T-cell (primary cell): ENCODE data around the gene ETNK2. TPM values are rescaled to one million over a fixed set of nuclear protein-coding genes. Genes with fewer than 3 reads are reported as not detected.

Source experiments
- ATAC-seq, 4 experiments: fragments of 200-7000 bp in 3 of 4; fragments of 150-1000 bp in 1 of 4; cut with Tn5 transposase; replicated peaks in 1 of 4; 1 replicate in 3 of 4; 2 replicates in 1 of 4; pipeline ENCODE4 v1.10.0; 2021; ENCODE audit warnings: moderate library complexity in 3 of 4, mild to moderate bottlenecking in 2 of 4, moderate number of reproducible peaks in 1 of 4
- CTCF ChIA-PET, 2 donors: fragments of 300-600 bp; sonication (Branson Sonifier 250); formaldehyde crosslinking; loops; one replicate each; lab custom pipeline; 2022; ENCODE audit warnings: antibody characterized with exemption in 2 of 2; lab: Charles Lee
- POLR2A ChIA-PET, 2 donors: fragments of 300-600 bp; sonication (Branson Sonifier 250); formaldehyde crosslinking; loops; one replicate each; lab custom pipeline; 2022; ENCODE audit warnings: antibody characterized with exemption in 2 of 2; lab: Charles Lee
- DNase-seq, 35 experiments: peaks; one replicate each; pipeline versions ENCODE4 v3.0.0 to v3.0.0-alpha.2; 2013 to 2023
- H3K27ac ChIP-seq: one replicate; pipeline ENCODE4 v1.5.1; 2013; ENCODE audit warnings: low read length
- H3K27me3 ChIP-seq, 2 experiments: replicated peaks in 1 of 2; 1 replicate in 1 of 2; 2 replicates in 1 of 2; pipeline versions ENCODE4 v1.6.1 to v1.7.0; 2013; ENCODE audit warnings: low read length in 1 of 2, mixed read lengths in 1 of 2; ENCODE audit not compliant: control insufficient read depth in 2 of 2, insufficient read depth in 2 of 2; ENCODE audit errors: extremely low read depth in 1 of 2
- H3K36me3 ChIP-seq, 2 donors: 1 replicate in 1 of 2; 2 replicates in 1 of 2; pipeline versions ENCODE4 v1.6.1 to v1.7.0; 2013; ENCODE audit warnings: low read length in 1 of 2; ENCODE audit not compliant: control insufficient read depth in 2 of 2, insufficient read depth in 1 of 2; ENCODE audit errors: extremely low read depth in 1 of 2
- H3K4me1 ChIP-seq, 2 experiments: 1 replicate in 1 of 2; 2 replicates in 1 of 2; pipeline versions ENCODE4 v1.6.1 to v1.7.0; 2013; ENCODE audit warnings: low read length in 2 of 2, mixed read lengths in 1 of 2; ENCODE audit not compliant: insufficient read depth in 2 of 2, control insufficient read depth in 1 of 2; ENCODE audit errors: extremely low read depth in 1 of 2
- H3K4me3 ChIP-seq, 2 donors: 1 replicate in 1 of 2; 2 replicates in 1 of 2; pipeline versions ENCODE4 v1.5.1 to v1.7.0; 2013; ENCODE audit warnings: mild to moderate bottlenecking in 2 of 2, low read length in 1 of 2, moderate library complexity in 1 of 2; ENCODE audit not compliant: control insufficient read depth in 1 of 2; ENCODE audit errors: extremely low read depth in 1 of 2
- H3K9me3 ChIP-seq: 2 replicates; pipeline ENCODE4 v1.7.0; 2013
- H3K27ac Mint-ChIP-seq, 2 donors: one replicate each; pipeline ENCODE4 v1.8.0; 2020 to 2021; ENCODE audit warnings: mild to moderate bottlenecking in 2 of 2, mixed read lengths in 2 of 2
- H3K27me3 Mint-ChIP-seq, 2 donors: one replicate each; pipeline ENCODE4 v1.8.0; 2021 to 2022; ENCODE audit warnings: mixed read lengths in 2 of 2
- H3K36me3 Mint-ChIP-seq: one replicate; pipeline ENCODE4 v1.8.0; 2021; ENCODE audit warnings: mixed read lengths
- H3K4me1 Mint-ChIP-seq, 3 donors: one replicate each; pipeline ENCODE4 v1.8.0; 2020 to 2022; ENCODE audit warnings: mixed read lengths in 3 of 3, mild to moderate bottlenecking in 1 of 3
- H3K4me3 Mint-ChIP-seq, 3 donors: one replicate each; pipeline ENCODE4 v1.8.0; 2020 to 2022; ENCODE audit warnings: mild to moderate bottlenecking in 3 of 3, mixed read lengths in 3 of 3, moderate library complexity in 3 of 3
- H3K9me3 Mint-ChIP-seq, 3 donors: one replicate each; pipeline ENCODE4 v1.8.0; 2020 to 2022; ENCODE audit warnings: mixed read lengths in 3 of 3
- WGBS: methylation state at CpG from one replicate; pipeline ENCODE4 v1.1.5; 2013; ENCODE audit warnings: missing lambda C conversion rate; ENCODE audit not compliant: insufficient coverage; 5-methylcytosine and 5-hydroxymethylcytosine counted together
- total RNA-seq, 35 experiments: library from RNA in 6 of 35; stranded (reverse) in 6 of 35; fragments of 120-200 nt in 1 of 35; gene quantifications; one replicate each; pipeline versions ENCODE4 v1.2.1 to v1.2.4 and lab custom pipeline; 2013 to 2026

The ETNK2 gene
- total RNA-seq, 5 donors from 2014 or later (not counting 1 experiment from before 2014, with no cell fraction given): 3.4 to 11.1 (median 4.2) TPM

DNA sequence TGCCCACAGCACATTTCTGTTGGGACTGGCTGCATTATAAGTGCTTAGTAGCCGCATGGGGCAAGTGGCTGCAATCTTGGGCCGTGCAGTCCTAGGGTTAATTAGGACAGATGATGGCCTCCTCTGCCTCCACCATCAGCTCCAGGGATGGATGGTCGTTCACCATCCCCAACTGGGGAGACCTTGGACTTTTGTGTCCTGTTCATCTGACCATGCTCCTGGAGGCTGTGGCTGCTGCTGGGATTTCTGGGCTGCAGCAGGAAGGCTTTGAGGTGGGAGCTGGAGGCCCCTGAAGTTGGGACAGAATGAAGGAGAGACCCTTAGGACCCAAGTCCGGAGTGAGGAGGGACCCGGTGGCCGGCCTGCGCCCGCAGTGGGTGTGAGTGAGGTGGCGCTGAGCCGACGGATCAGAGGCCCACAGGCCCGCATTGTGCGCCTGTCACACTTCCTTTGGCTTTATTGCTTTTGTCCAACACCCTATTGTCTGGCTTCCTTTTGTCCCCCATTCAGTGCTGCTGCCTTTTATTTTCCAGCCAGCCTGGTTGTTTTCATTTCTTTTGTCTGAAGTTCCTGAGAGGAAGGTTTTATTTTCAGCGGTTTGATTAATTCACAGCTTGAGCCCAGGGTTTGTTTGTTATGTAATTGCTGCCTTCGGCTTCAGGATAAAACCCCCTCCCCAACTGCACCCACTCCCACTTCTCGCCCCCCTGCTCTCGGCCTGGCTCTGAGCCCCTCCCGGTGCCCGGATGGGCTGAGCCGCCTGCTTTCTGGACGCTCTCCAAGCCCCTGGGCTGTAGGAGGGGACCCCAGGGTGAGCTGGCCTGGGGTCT is 43.3 kb downstream of the ETNK2 start:
- Mint-ChIP-seq H3K4me1 (peaks cover 11 to 35% (median 15%) of the 10 kb centered on the region in 3 donors), H3K27ac (peak overlapping the region in 1 of 2 donors; percentile 71), H3K36me3 (no peaks in the 10 kb centered on the region), H3K27me3 (peaks cover 0 to 4% of the 10 kb centered on the region in 2 donors), H3K4me3 (no peak overlapping the region), H3K9me3 (no peaks in the 10 kb centered on the region)
- no peak overlapping the region for H3K4me3 ChIP-seq
- WGBS: 97% methylated on average over 6 of the region's 21 CpGs
- H3K4me1 ChIP-seq: peaks cover 0 to 37% of the 10 kb centered on the region in 2 experiments
- no peak overlapping the region for H3K27ac ChIP-seq
- ATAC-seq: no peak
- ChIA-PET POLR2A (no interaction called here), CTCF (interaction anchor here in 1 of 2 donors (0.6 kb wide), 1 partner anchor 379 kb away, joined by 5 read pairs; no protein-coding TSS in a partner anchor)
- H3K36me3 ChIP-seq: no peaks in the 10 kb centered on the region
- DNase-seq: no peak
- H3K9me3 ChIP-seq: no peaks in the 10 kb centered on the region
- peaks cover 0 to 6% of the 10 kb centered on the region in 2 experiments for H3K27me3 ChIP-seq

DNA sequence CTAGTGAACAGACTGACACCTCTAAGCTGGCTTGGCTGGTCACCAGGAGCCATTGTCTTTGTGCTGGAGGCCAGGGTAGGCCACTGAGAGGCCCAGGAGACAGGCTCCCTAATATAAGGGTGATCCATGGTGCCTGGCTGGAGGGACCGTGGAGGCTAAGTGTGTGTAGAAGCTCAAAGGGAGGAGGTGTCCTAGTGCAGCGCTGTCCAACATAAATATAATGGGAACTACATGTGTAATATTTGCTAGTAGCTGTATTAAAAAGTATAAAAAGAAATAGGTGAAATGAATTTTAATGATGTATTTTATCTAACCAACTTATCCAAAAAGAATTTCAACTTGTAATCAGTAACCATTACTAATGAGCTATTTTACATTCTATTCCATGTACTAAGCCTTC is 44.0 kb downstream of the ETNK2 start:
- Histone ChIP-seq H3K4me1 (peaks cover 0 to 44% of the 10 kb centered on the region in 2 experiments), H3K9me3 (no peaks in the 10 kb centered on the region), H3K27me3 (peaks cover 0 to 6% of the 10 kb centered on the region in 2 experiments), H3K36me3 (no peaks in the 10 kb centered on the region), H3K27ac (no peak overlapping the region), H3K4me3 (no peak overlapping the region)
- no CpG with 5 or more reads among the region's 2 CpGs for WGBS
- Mint-ChIP-seq H3K36me3 (no peaks in the 10 kb centered on the region), H3K9me3 (no peaks in the 10 kb centered on the region), H3K4me3 (no peak overlapping the region), H3K27ac (no peak overlapping the region), H3K4me1 (peaks cover 13 to 41% (median 21%) of the 10 kb centered on the region in 3 donors), H3K27me3 (peaks cover 0 to 4% of the 10 kb centered on the region in 2 donors)
- DNase-seq (no peak), ATAC-seq (no peak)
- ChIA-PET POLR2A (no interaction called here), CTCF (no interaction called here)

GRCh38 chr1:204106825-204107224 is 45.0 kb downstream of the ETNK2 start:
- Histone ChIP-seq H3K4me1 (peaks cover 0 to 54% of the 10 kb centered on the region in 2 experiments), H3K36me3 (no peaks in the 10 kb centered on the region), H3K4me3 (no peak overlapping the region), H3K9me3 (no peaks in the 10 kb centered on the region), H3K27me3 (peaks cover 0 to 6% of the 10 kb centered on the region in 2 experiments), H3K27ac (no peak overlapping the region)
- DNase-seq: no peak
- Mint-ChIP-seq H3K4me3 (no peak overlapping the region), H3K9me3 (no peaks in the 10 kb centered on the region), H3K36me3 (no peaks in the 10 kb centered on the region), H3K27me3 (peaks cover 0 to 4% of the 10 kb centered on the region in 2 donors), H3K4me1 (peaks cover 23 to 50% (median 31%) of the 10 kb centered on the region in 3 donors), H3K27ac (peak overlapping the region in 1 of 2 donors; percentile 27)
- ChIA-PET CTCF (no interaction called here), POLR2A (no interaction called here)
- no peak for ATAC-seq
- WGBS: no CpG with 5 or more reads among the region's 1 CpG

GRCh38 chr1:204105131-204105515 is 46.7 kb downstream of the ETNK2 start:
- Histone ChIP-seq H3K27ac (peak overlapping the region; percentile 72), H3K4me1 (peaks cover 0 to 56% of the 10 kb centered on the region in 2 experiments), H3K4me3 (no peak overlapping the region), H3K36me3 (no peaks in the 10 kb centered on the region), H3K9me3 (no peaks in the 10 kb centered on the region), H3K27me3 (peaks cover 0 to 6% of the 10 kb centered on the region in 2 experiments)
- CTCF ChIA-PET: no interaction called here
- Mint-ChIP-seq H3K36me3 (no peaks in the 10 kb centered on the region), H3K4me3 (peak overlapping the region; percentile 6 to 55 (median 38)), H3K4me1 (peaks cover 25 to 53% (median 31%) of the 10 kb centered on the region in 3 donors), H3K9me3 (no peaks in the 10 kb centered on the region), H3K27ac (peak overlapping the region; percentile 87 to 92), H3K27me3 (peaks cover 2 to 4% of the 10 kb centered on the region in 2 donors)
- DNase-seq: no peak
- POLR2A ChIA-PET: no interaction called here
- WGBS: 67% methylated on average over 2 of the region's 6 CpGs
- ATAC-seq: peak in 1 of 4 experiments; percentile 5

DNA sequence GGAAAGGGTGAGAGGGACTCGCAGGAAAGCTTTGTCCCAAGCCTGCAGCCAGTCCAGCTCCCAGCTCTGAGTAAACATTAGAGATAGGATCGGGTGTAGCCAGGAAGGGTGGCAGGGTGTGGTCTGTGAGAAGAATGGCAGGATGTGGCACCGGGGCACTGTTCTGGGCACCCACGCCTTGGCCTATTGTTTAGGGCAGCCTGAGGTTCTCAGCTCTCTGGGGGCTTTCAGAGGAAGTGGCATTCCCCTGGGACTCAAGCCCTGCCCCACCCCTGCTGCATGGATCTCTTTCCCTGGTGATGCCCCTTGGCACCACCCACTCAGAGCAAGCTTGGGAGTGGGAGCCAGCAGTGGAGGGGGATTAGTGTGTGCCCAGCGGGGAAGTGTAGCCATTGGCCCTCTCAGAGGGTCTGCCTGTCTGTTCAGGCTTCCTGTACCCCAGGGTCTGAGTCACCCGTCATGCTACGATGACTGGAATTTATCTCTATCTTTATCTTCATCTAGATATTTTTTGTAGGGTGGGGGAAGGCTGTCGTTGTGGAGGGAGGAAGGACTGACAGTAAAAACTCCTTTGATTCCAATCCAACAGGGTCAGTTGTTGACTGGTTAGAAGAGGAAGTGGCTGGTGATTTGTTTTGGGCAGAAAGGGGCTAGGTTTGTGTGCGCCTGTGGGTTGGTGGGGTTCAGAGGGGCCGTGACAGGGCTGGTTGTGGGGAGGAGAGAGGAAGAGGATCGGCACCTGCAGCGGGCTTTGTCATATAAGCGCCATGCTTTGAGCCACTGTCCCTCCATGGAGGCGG is 47.3 kb downstream of the ETNK2 start:
- H3K4me1 Mint-ChIP-seq: peaks cover 25 to 53% (median 31%) of the 10 kb centered on the region in 3 donors
- peaks cover 0 to 6% of the 10 kb centered on the region in 2 experiments for H3K27me3 ChIP-seq
- H3K27ac Mint-ChIP-seq: peak overlapping the region; percentile 87 to 92
- CTCF ChIA-PET: interaction anchor here in 1 of 2 donors (0.6 kb wide), 2 partner anchors 11 to 50 kb away, joined by 3 read pairs; no protein-coding TSS in a partner anchor
- POLR2A ChIA-PET: no interaction called here
- DNase-seq (peak in 2 of 35 experiments; percentile 18 to 24), ATAC-seq (peak; percentile 24 to 66 (median 49))
- H3K9me3 ChIP-seq: no peaks in the 10 kb centered on the region
- 22% methylated on average over 10 of the region's 14 CpGs for WGBS
- no peaks in the 10 kb centered on the region for H3K9me3 Mint-ChIP-seq
- no peak overlapping the region for H3K4me3 ChIP-seq
- H3K4me3 Mint-ChIP-seq: peak overlapping the region; percentile 6 to 55 (median 38)
- H3K36me3 ChIP-seq: no peaks in the 10 kb centered on the region
- H3K27me3 Mint-ChIP-seq: peaks cover 3 to 4% of the 10 kb centered on the region in 2 donors
- no peaks in the 10 kb centered on the region for H3K36me3 Mint-ChIP-seq
- H3K27ac ChIP-seq: peak overlapping the region; percentile 72
- H3K4me1 ChIP-seq: peaks cover 0 to 56% of the 10 kb centered on the region in 2 experiments

DNA sequence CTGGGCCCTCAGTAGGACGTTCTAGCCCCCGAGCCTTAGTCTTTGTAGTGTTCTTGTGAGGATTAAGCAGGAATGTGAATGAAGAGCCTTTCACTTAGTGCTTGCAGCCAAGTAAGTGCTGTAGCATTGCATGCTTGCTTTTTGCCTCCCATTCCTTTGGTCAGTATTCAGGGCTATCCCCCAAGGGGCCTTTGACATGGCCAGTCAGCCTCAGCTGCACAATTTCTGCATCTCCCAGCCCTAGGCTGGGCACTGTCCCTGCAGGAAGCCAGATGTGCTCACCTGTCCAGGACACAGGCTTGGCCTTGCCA is 48.5 kb downstream of the ETNK2 start:
- ChIA-PET CTCF (interaction anchor here in 1 of 2 donors (0.6 kb wide), 1 partner anchor 15 kb away, joined by 3 read pairs; no protein-coding TSS in a partner anchor), POLR2A (interaction anchor here in 1 of 2 donors (0.5 kb wide), 1 partner anchor 12 kb away, joined by 10 read pairs; no protein-coding TSS in a partner anchor)
- peak overlapping the region; percentile 72 for H3K27ac ChIP-seq
- Mint-ChIP-seq H3K9me3 (no peaks in the 10 kb centered on the region), H3K36me3 (no peaks in the 10 kb centered on the region), H3K27ac (peak overlapping the region; percentile 87 to 92), H3K4me1 (peaks cover 25 to 50% (median 31%) of the 10 kb centered on the region in 3 donors), H3K27me3 (peaks cover 2 to 3% of the 10 kb centered on the region in 2 donors), H3K4me3 (no peak overlapping the region)
- no peak overlapping the region for H3K4me3 ChIP-seq
- no CpG with 5 or more reads among the region's 2 CpGs for WGBS
- ATAC-seq (no peak), DNase-seq (no peak)
- peaks cover 0 to 4% of the 10 kb centered on the region in 2 experiments for H3K27me3 ChIP-seq
- H3K4me1 ChIP-seq: peaks cover 0 to 56% of the 10 kb centered on the region in 2 experiments
- H3K9me3 ChIP-seq: no peaks in the 10 kb centered on the region
- no peaks in the 10 kb centered on the region for H3K36me3 ChIP-seq
